ENCODE data around the gene YBX3. TPM values are rescaled to one million over a fixed set of nuclear protein-coding genes. Genes with fewer than 3 reads are reported as not detected.
"Not testable (repeated sequence)": the region's sequence is repeated elsewhere in the genome, so short reads cannot be mapped to it uniquely, and the experiment has no call there.

Gene YBX3
- total RNA-seq (2014; rRNA removed; shearing (Covaris generic)): 157 and 159 TPM in 2 replicates

DNA sequence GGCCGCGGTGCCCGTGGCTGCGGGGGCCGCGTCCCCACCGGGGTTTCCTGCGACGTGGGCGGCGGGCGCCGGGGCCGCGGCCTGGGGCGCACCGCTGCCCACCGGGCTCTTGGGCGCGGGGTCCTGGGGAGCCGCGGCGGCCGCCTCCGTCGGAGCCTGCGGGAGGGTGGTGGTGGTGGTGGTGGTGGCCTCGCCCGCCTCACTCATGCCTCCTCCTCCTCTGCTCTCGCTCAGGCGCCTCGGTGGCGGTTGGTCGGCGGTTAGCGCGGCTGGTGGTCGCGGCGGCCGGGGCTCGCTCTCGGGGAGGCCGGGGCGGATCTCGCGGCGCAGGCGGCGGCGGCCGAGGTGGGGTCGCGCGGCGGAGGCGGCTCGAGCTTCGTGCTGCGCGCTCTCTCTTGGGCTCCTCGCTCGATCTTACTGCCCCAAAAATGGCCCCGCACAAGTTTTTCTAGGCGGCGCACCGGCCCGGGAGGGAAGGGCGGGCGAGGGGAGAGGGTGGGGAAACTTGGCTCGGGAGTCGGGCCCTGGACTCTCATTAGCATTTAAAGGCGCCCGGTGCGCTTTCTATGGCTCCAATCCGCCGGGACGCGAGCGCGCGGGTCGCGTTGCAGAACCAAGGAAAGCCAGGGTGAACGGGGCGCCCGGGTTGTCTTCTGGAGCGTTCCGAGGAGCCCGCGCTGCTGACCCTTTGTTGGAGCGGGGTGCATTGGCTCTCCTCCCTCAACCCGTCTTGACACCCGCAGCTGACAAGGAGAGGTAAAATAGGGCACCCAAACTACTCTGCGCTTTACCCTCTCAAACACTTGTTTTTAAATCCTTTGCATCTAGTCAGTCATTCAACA is at the start of gene YBX3:
YBX3 (minus strand) TSS at position 419 of the 842 bp plus-strand sequence; CDS start at position 207, 212 bp downstream.
- DNase-seq: peak; percentile 77 to 85
- Histone ChIP-seq H3K4me1 (peaks cover 31% of the 10 kb centered on the region), H3K27me3 (no peaks in the 10 kb centered on the region), H3K4me3 (peak within 1 kb of the TSS; percentile 89), H3K9me3 (replicated peaks) (no peaks in the 10 kb centered on the region), H3K27ac (peak within 1 kb of the TSS; percentile 90), H3K36me3 (no peaks in the 10 kb centered on the region)

DNA sequence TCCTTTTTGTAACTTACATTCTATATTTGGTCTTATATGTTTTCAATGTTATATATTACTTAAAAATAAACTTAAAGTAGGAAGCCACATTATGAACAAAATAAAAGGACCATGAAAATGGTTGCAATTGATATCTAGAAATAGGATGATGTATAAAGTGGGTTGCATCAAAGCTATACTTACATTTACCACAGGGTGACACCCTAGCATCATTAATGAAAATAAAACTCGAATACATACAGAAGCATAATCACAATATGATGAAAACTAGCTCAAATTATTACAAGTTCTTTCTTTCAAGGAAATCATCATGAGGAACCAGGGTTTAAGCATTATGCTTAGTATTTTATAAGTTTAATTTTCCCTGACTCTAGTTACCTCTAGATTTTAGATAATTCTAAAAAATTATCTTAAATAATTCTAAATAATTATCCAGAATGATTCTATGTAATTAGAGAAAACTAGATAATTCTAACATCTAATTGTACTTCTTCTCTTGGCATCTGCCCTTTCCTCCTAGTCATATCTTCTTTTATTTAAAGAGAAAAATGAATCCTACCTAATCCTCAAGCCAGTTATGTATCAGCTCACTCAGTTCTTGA is 48.1 kb upstream of the YBX3 start:
- Histone ChIP-seq H3K9me3 (replicated peaks) (no peaks in the 10 kb centered on the region), H3K27me3 (peaks cover 6% of the 10 kb centered on the region; the same call in 1 of the 2 replicates), H3K4me3 (no peak overlapping the region), H3K27ac (no peak overlapping the region), H3K36me3 (no peaks in the 10 kb centered on the region), H3K4me1 (no peaks in the 10 kb centered on the region)
- DNase-seq: peak in 1 of 2 experiments; percentile 56

GRCh38 chr12:10759657-10760056 is 36.5 kb upstream of the YBX3 start:
- Histone ChIP-seq H3K4me3 (no peak overlapping the region), H3K27me3 (no peaks in the 10 kb centered on the region), H3K9me3 (replicated peaks) (peaks cover 7% of the 10 kb centered on the region), H3K27ac (no peak overlapping the region), H3K4me1 (no peaks in the 10 kb centered on the region), H3K36me3 (no peaks in the 10 kb centered on the region)
- DNase-seq: no peak

DNA sequence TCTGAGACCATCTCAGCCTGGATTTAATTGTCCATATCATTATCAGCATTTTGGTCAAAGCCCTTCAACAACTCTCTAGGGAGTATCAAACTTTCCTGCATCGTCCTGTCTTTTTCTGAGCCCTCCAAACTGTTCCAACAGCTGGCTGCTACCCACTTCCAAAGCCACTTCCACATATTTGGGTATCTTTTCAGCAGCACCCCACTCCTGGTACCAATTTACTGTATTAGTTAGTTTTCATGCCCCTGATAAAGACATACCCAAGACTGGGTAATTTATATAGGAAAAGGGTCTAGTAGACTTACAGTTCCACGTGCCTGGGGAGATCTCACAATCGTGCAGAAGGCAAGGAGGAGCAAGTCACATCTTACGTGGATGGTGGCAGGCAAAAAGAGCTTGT is 33.1 kb upstream of the YBX3 start:
- no peak for DNase-seq
- no peaks in the 10 kb centered on the region for H3K36me3 ChIP-seq
- no peak overlapping the region for H3K27ac ChIP-seq
- no peak overlapping the region for H3K4me3 ChIP-seq
- peaks cover 7% of the 10 kb centered on the region for H3K9me3 ChIP-seq (replicated peaks)
- no peaks in the 10 kb centered on the region for H3K27me3 ChIP-seq
- no peaks in the 10 kb centered on the region for H3K4me1 ChIP-seq

GRCh38 chr12:10753059-10753458 is 29.9 kb upstream of the YBX3 start:
- no peak overlapping the region for H3K4me3 ChIP-seq
- H3K4me1 ChIP-seq: peaks cover 3% of the 10 kb centered on the region; the same call in 1 of the 2 replicates
- H3K27ac ChIP-seq: no peak overlapping the region
- H3K27me3 ChIP-seq: no peaks in the 10 kb centered on the region
- DNase-seq: no peak
- no peaks in the 10 kb centered on the region for H3K36me3 ChIP-seq
- H3K9me3 ChIP-seq (replicated peaks): peaks cover 7% of the 10 kb centered on the region

- Histone ChIP-seq H3K27ac (no peak overlapping the region), H3K4me3 (no peak overlapping the region), H3K27me3 (no peaks in the 10 kb centered on the region), H3K36me3 (no peaks in the 10 kb centered on the region), H3K9me3 (replicated peaks) (no peaks in the 10 kb centered on the region), H3K4me1 (peaks cover 3% of the 10 kb centered on the region; the same call in 1 of the 2 replicates)
- no peak for DNase-seq
Measured at GRCh38 chr12:10750385-10750727, 27.2 kb upstream of the YBX3 start.

GRCh38 chr12:10749700-10750384 is 26.7 kb upstream of the YBX3 start:
- no peaks in the 10 kb centered on the region for H3K36me3 ChIP-seq
- peak; percentile 67 to 92 for DNase-seq
- H3K4me3 ChIP-seq: peak overlapping the region; percentile 44
- no peak overlapping the region for H3K27ac ChIP-seq
- no peaks in the 10 kb centered on the region for H3K9me3 ChIP-seq (replicated peaks)
- H3K27me3 ChIP-seq: no peaks in the 10 kb centered on the region
- peaks cover 3% of the 10 kb centered on the region; the same call in 1 of the 2 replicates for H3K4me1 ChIP-seq

- Histone ChIP-seq H3K4me1 (peaks cover 3% of the 10 kb centered on the region; the same call in 1 of the 2 replicates), H3K4me3 (no peak overlapping the region), H3K27ac (no peak overlapping the region), H3K36me3 (no peaks in the 10 kb centered on the region), H3K9me3 (replicated peaks) (no peaks in the 10 kb centered on the region), H3K27me3 (no peaks in the 10 kb centered on the region)
- no peak for DNase-seq
Measured at GRCh38 chr12:10747730-10748129, 24.6 kb upstream of the YBX3 start.

GRCh38 chr12:10743420-10743819 is 20.3 kb upstream of the YBX3 start:
- not testable (repeated sequence) for H3K27me3 ChIP-seq

DNA sequence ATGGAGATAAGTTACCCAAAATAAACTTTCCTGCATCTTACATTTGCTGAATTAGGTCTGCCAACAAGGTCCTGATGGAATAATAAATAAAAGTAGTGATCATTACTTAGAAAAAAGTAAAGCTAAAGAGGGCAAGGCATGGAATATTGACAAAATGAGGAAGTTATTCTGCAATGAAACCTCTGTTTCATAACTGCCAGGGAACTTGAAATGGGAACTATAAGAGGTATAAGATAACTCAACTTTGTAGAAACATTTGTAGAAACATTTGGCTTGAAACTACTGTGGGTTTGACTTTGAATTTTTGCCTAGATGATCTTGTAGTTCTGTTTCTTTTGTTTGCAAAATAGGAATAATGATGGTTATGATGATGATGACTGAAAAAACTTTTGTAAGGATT is 18.7 kb upstream of the YBX3 start:
- H3K27ac ChIP-seq: no peak overlapping the region
- no peaks in the 10 kb centered on the region for H3K4me1 ChIP-seq
- no peak for DNase-seq
- H3K27me3 ChIP-seq: no peaks in the 10 kb centered on the region
- H3K4me3 ChIP-seq: no peak overlapping the region
- no peaks in the 10 kb centered on the region for H3K36me3 ChIP-seq
- no peaks in the 10 kb centered on the region for H3K9me3 ChIP-seq (replicated peaks)

More at GRCh38 chr12:10743420-10743819, 20.3 kb upstream of the YBX3 start:
- H3K36me3 ChIP-seq; H3K27ac ChIP-seq; H3K4me3 ChIP-seq; H3K4me1 ChIP-seq; DNase-seq; H3K9me3 ChIP-seq (replicated peaks): not testable (repeated sequence)

GRCh38 chr12:10740182-10740581 is 17.1 kb upstream of the YBX3 start:
- Histone ChIP-seq H3K4me3 (no peak overlapping the region), H3K9me3 (replicated peaks) (no peaks in the 10 kb centered on the region), H3K27ac (no peak overlapping the region), H3K4me1 (no peaks in the 10 kb centered on the region), H3K36me3 (no peaks in the 10 kb centered on the region), H3K27me3 (no peaks in the 10 kb centered on the region)
- no peak for DNase-seq

GRCh38 chr12:10739157-10740118 is 16.3 kb upstream of the YBX3 start:
- Histone ChIP-seq H3K27ac (no peak overlapping the region), H3K36me3 (no peaks in the 10 kb centered on the region), H3K4me3 (no peak overlapping the region), H3K27me3 (no peaks in the 10 kb centered on the region), H3K9me3 (replicated peaks) (no peaks in the 10 kb centered on the region), H3K4me1 (no peaks in the 10 kb centered on the region)
- no peak for DNase-seq

DNA sequence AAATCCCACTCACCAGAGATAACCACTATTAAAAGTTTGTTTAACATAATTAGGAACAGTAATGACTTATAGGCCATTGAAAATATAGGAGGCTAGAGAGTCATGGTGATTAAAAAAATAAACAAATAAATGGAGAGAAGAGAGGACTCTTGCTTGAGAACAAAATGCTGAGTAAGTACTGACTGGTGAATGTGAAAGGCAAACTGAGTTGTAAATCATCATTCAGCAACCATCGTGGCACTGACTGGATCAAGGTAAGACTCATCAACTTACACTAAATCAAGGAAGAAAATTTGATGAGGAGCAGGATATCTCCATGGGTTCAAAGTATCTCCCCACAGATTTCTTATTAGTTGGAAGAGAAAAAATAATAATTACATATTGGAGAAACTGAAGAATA is 14.1 kb upstream of the YBX3 start:
- H3K4me3 ChIP-seq: no peak overlapping the region
- H3K36me3 ChIP-seq: no peaks in the 10 kb centered on the region
- H3K9me3 ChIP-seq (replicated peaks): no peaks in the 10 kb centered on the region

DNA sequence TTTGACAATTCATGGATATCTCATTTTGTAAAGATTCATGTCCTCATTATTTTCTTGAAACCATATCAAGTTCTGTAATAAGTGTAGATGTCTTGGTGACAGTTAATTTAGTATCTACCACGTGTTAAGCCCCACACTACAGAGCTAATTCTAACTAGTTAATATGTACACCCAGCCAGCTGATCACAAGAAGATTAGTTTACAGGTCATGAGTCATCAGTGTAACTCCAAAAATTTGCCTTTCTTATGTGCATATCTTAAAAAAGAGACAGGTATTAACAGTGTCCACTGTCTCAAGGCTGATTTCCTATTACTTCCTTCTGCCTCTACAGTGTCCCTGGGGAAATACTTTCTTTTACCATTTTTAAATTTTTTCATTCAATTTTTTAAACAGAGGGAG is 13.3 kb upstream of the YBX3 start:
- Histone ChIP-seq H3K27me3 (no peaks in the 10 kb centered on the region; the same call in 1 of the 2 replicates), H3K36me3 (no peaks in the 10 kb centered on the region), H3K4me3 (no peak overlapping the region), H3K27ac (no peak overlapping the region), H3K4me1 (no peaks in the 10 kb centered on the region), H3K9me3 (replicated peaks) (no peaks in the 10 kb centered on the region)
- DNase-seq: no peak

More for the DNA sequence above, 14.1 kb upstream of the YBX3 start:
- Histone ChIP-seq H3K4me1 (no peaks in the 10 kb centered on the region), H3K27me3 (no peaks in the 10 kb centered on the region; the same call in 1 of the 2 replicates), H3K27ac (no peak overlapping the region)
- no peak for DNase-seq
